SIG-M5 (cell line): ENCODE data around the gene MGAT3.

ENCODE experiments used
- DNase-seq: peaks from one replicate; lab custom pipeline; 2025; lab: John Stamatoyannopoulos, UW

The MGAT3 gene

GRCh38 chr22:39529487-39529851 lies 72.7 kb downstream of the MGAT3 start:
- DNase-seq, result no peak

- DNase-seq, result no peak
These were observed 73.3 kb downstream of the MGAT3 start for GRCh38 chr22:39530116-39530515.

- DNase-seq, result peak; percentile 46
These were observed 74.0 kb downstream of the MGAT3 start for GRCh38 chr22:39530692-39531331.

GRCh38 chr22:39532215-39533073 lies 75.6 kb downstream of the MGAT3 start, which contains the start of gene RPS19BP1:
TSS of gene RPS19BP1 (minus strand) at chr22:39532748. CDS start at chr22:39532738, 10 bp downstream.
- DNase-seq, result peak; percentile 95

- DNase-seq, result no peak
These were observed 77.3 kb downstream of the MGAT3 start for GRCh38 chr22:39534092-39534506.

- no peak for DNase-seq
These were observed 78.0 kb downstream of the MGAT3 start for GRCh38 chr22:39534591-39535356.

GRCh38 chr22:39535357-39535725 lies 78.5 kb downstream of the MGAT3 start:
- DNase-seq, result no peak

- no peak for DNase-seq
These were observed 79.1 kb downstream of the MGAT3 start for GRCh38 chr22:39535831-39536449.

- DNase-seq, result no peak
These were observed 79.9 kb downstream of the MGAT3 start for GRCh38 chr22:39536711-39537110.

- no peak for DNase-seq
These were observed 81.2 kb downstream of the MGAT3 start for GRCh38 chr22:39537975-39538374.
